GM21825 (cell line): ENCODE results near the gene PLEKHA7.
"Not testable (repeated sequence)": the region's sequence is repeated elsewhere in the genome, so short reads cannot be mapped to it uniquely, and the experiment has no call there.

Experiments used
- ATAC-seq: cut with Tn5 transposase; IDR thresholded peaks from one replicate; pipeline ENCODE4 v1.9.1; 2021; ENCODE audit warnings: mild to moderate bottlenecking, moderate library complexity; ENCODE audit not compliant: unreplicated experiment

PLEKHA7 gene

GRCh38 chr11:17014321-17014832 lies at the start of gene PLEKHA7:
TSS of gene PLEKHA7 (minus strand) at chr11:17014414. CDS start at chr11:17014401, 13 bp downstream.
- no peak for ATAC-seq

- peak; percentile 69 for ATAC-seq
Observed at GRCh38 chr11:17063171-17064002, 49.2 kb upstream of the PLEKHA7 start.

GRCh38 chr11:17051146-17051545 lies 36.9 kb upstream of the PLEKHA7 start:
- ATAC-seq: not testable (repeated sequence)

GRCh38 chr11:17048491-17048890 lies 34.3 kb upstream of the PLEKHA7 start:
- not testable (repeated sequence) for ATAC-seq

GRCh38 chr11:17046690-17047089 lies 32.5 kb upstream of the PLEKHA7 start:
- ATAC-seq: no peak

GRCh38 chr11:17036666-17037658 lies 22.7 kb upstream of the PLEKHA7 start:
- no peak for ATAC-seq

- not testable (repeated sequence) for ATAC-seq
Observed at GRCh38 chr11:17034027-17034426, 19.8 kb upstream of the PLEKHA7 start.

- ATAC-seq: no peak
Observed at GRCh38 chr11:17026487-17027082, 12.4 kb upstream of the PLEKHA7 start.

- ATAC-seq: no peak
Observed at GRCh38 chr11:17024924-17025323, 10.7 kb upstream of the PLEKHA7 start.

- ATAC-seq: no peak
Observed at GRCh38 chr11:17021511-17021910, 7.3 kb upstream of the PLEKHA7 start.

- no peak for ATAC-seq
Observed at GRCh38 chr11:17020831-17021230, 6.6 kb upstream of the PLEKHA7 start.

- no peak for ATAC-seq
Observed at GRCh38 chr11:17019232-17019631, 5.0 kb upstream of the PLEKHA7 start.

- no peak for ATAC-seq
Observed at GRCh38 chr11:17015627-17016126, 1.5 kb upstream of the PLEKHA7 start.

- no peak for ATAC-seq
Observed at GRCh38 chr11:17014833-17015626, 816 bp upstream of the PLEKHA7 start.

GRCh38 chr11:17013548-17014320 lies 480 bp downstream of the PLEKHA7 start:
- no peak for ATAC-seq

GRCh38 chr11:17012712-17013547 lies 1.3 kb downstream of the PLEKHA7 start:
- ATAC-seq: no peak

GRCh38 chr11:17012179-17012578 lies 2.0 kb downstream of the PLEKHA7 start:
- no peak for ATAC-seq

GRCh38 chr11:17010851-17011420 lies 3.3 kb downstream of the PLEKHA7 start:
- ATAC-seq: no peak
